GM21367 (cell line): ENCODE data around the gene FARP1.

Experiments used
- ATAC-seq: cut with Tn5 transposase; IDR thresholded peaks from one replicate; pipeline ENCODE4 v1.9.1; 2021; ENCODE audit not compliant: unreplicated experiment

The FARP1 gene

GRCh38 chr13:98173431-98174152, 30.7 kb downstream of the FARP1 start:
- no peak for ATAC-seq

- no peak for ATAC-seq
These were observed 31.4 kb downstream of the FARP1 start for GRCh38 chr13:98174307-98174706.

- ATAC-seq: no peak
These were observed 32.1 kb downstream of the FARP1 start for GRCh38 chr13:98175043-98175442.

GRCh38 chr13:98175823-98176222, 32.9 kb downstream of the FARP1 start:
- no peak for ATAC-seq

GRCh38 chr13:98176777-98177608, 34.1 kb downstream of the FARP1 start, which contains the start of gene RNF113B:
Gene RNF113B, minus strand, starts transcription at chr13:98177269. Its CDS starts 33 bp downstream, at chr13:98177236.
- ATAC-seq: no peak

- no peak for ATAC-seq
These were observed 37.2 kb downstream of the FARP1 start for GRCh38 chr13:98180092-98180491.

- ATAC-seq: no peak
These were observed 38.4 kb downstream of the FARP1 start for GRCh38 chr13:98181111-98181815.

- no peak for ATAC-seq
These were observed 39.3 kb downstream of the FARP1 start for GRCh38 chr13:98182153-98182552.

GRCh38 chr13:98182589-98182988, 39.7 kb downstream of the FARP1 start:
- no peak for ATAC-seq

- ATAC-seq: no peak
These were observed 41.9 kb downstream of the FARP1 start for GRCh38 chr13:98184792-98185191.

- ATAC-seq: no peak
These were observed 44.5 kb downstream of the FARP1 start for GRCh38 chr13:98187155-98187964.

- no peak for ATAC-seq
These were observed 45.0 kb downstream of the FARP1 start for GRCh38 chr13:98187965-98188261.

- ATAC-seq: no peak
These were observed 45.8 kb downstream of the FARP1 start for GRCh38 chr13:98188544-98189166.

- no peak for ATAC-seq
These were observed 47.1 kb downstream of the FARP1 start for GRCh38 chr13:98189841-98190505.

GRCh38 chr13:98190889-98191444, 48.1 kb downstream of the FARP1 start:
- no peak for ATAC-seq

- no peak for ATAC-seq
These were observed 49.1 kb downstream of the FARP1 start for GRCh38 chr13:98192008-98192407.

- ATAC-seq: no peak
These were observed 52.3 kb downstream of the FARP1 start for GRCh38 chr13:98195054-98195791.

GRCh38 chr13:98198683-98199082, 55.8 kb downstream of the FARP1 start:
- no peak for ATAC-seq

- no peak for ATAC-seq
These were observed 56.6 kb downstream of the FARP1 start for GRCh38 chr13:98199480-98199879.
